H1 (cell line): ENCODE data around the gene TXNDC2. TPM values are rescaled to one million over a fixed set of nuclear protein-coding genes. Genes with fewer than 3 reads are reported as not detected.

ENCODE experiments used
- CTCF ChIA-PET: fragments of 300-600 bp; sonication (Branson Sonifier 250); formaldehyde crosslinking; loops from one replicate; lab custom pipeline; 2021; ENCODE audit not compliant: partially characterized antibody; lab: Charles Lee
- POLR2A ChIA-PET: fragments of 300-600 bp; sonication (Branson Sonifier 250); formaldehyde crosslinking; loops from one replicate; lab custom pipeline; 2021; ENCODE audit warnings: inconsistent platforms; ENCODE audit not compliant: partially characterized antibody; lab: Charles Lee
- DNase-seq, 2 experiments: peaks; one replicate each; pipeline versions ENCODE4 v3.0.0 to v3.0.0-alpha.2; 2010 to 2022; ENCODE audit warnings: low spot score in 2 of 2, low read depth in 1 of 2, mixed read lengths in 1 of 2
- FAIRE-seq: peaks from 2 replicates; lab custom pipeline; 2011; peaks lifted over from hg19 to GRCh38; lab: Jason Lieb, UNC
- H2AFZ ChIP-seq: 2 replicates; pipeline ENCODE4 v1.8.1; 2012; ENCODE audit warnings: low read length, inconsistent platforms
- H2AK5ac ChIP-seq: 2 replicates; pipeline ENCODE4 v1.6.1; 2013; ENCODE audit warnings: low read depth, low read length
- H2BK120ac ChIP-seq: replicated peaks from 2 replicates; pipeline ENCODE3; 2013; ENCODE audit warnings: low read depth, low read length, inconsistent platforms
- H2BK12ac ChIP-seq: 2 replicates; pipeline ENCODE4 v1.6.1; 2013; ENCODE audit warnings: low read depth, low read length
- H2BK15ac ChIP-seq: 2 replicates; pipeline ENCODE4 v1.6.1; 2013; ENCODE audit warnings: low read length
- H2BK20ac ChIP-seq: 2 replicates; pipeline ENCODE4 v1.6.1; 2013; ENCODE audit warnings: low read length
- H2BK5ac ChIP-seq: 2 replicates; pipeline ENCODE4 v1.6.1; 2013; ENCODE audit warnings: low read depth, low read length
- H3K14ac ChIP-seq: 2 replicates; pipeline ENCODE4 v1.6.1; 2013; ENCODE audit warnings: inconsistent platforms; ENCODE audit not compliant: insufficient read length
- H3K18ac ChIP-seq: 2 replicates; pipeline ENCODE4 v1.6.1; 2013; ENCODE audit warnings: low read length; ENCODE audit errors: extremely low read depth
- H3K23ac ChIP-seq: 2 replicates; pipeline ENCODE4 v1.6.1; 2013; ENCODE audit warnings: inconsistent platforms; ENCODE audit not compliant: insufficient read length
- H3K23me2 ChIP-seq: 2 replicates; pipeline ENCODE4 v1.6.1; 2013; ENCODE audit warnings: low read depth, low read length
- H3K27ac ChIP-seq: 2 replicates; pipeline ENCODE4 v1.6.1; 2011; ENCODE audit warnings: low read depth, low read length, inconsistent platforms
- H3K27me3 ChIP-seq, 4 experiments: replicated peaks in 1 of 4; 1 replicate in 1 of 4; 2 replicates in 3 of 4; pipeline versions ENCODE4 v1.6.1 to v1.8.1; 2011 to 2013; ENCODE audit warnings: low read length in 3 of 4, mild to moderate bottlenecking in 3 of 4, inconsistent platforms in 2 of 4, mixed read lengths in 2 of 4, moderate library complexity in 1 of 4; ENCODE audit not compliant: control insufficient read depth in 3 of 4, insufficient read depth in 3 of 4; ENCODE audit errors: extremely low read depth in 1 of 4
- H3K36me3 ChIP-seq, 4 experiments: 2 replicates each; pipeline versions ENCODE4 v1.6.1 to v1.8.1; 2011 to 2013; ENCODE audit warnings: mild to moderate bottlenecking in 4 of 4, low read length in 3 of 4, moderate library complexity in 2 of 4, control low read depth in 1 of 4, inconsistent platforms in 1 of 4; ENCODE audit not compliant: insufficient read depth in 4 of 4, control insufficient read depth in 2 of 4
- H3K4ac ChIP-seq: replicated peaks from 2 replicates; pipeline ENCODE3; 2013; ENCODE audit warnings: low read length, low read depth, mixed read lengths, inconsistent platforms; ENCODE audit not compliant: insufficient read length
- H3K4me1 ChIP-seq, 4 experiments: replicated peaks in 1 of 4; 1 replicate in 1 of 4; 2 replicates in 3 of 4; pipeline versions ENCODE4 v1.6.1 to v1.8.1; 2011 to 2013; ENCODE audit warnings: low read length in 3 of 4, inconsistent platforms in 2 of 4, mixed read lengths in 1 of 4; ENCODE audit not compliant: insufficient read depth in 4 of 4, control insufficient read depth in 3 of 4
- H3K4me2 ChIP-seq, 2 experiments: 2 replicates each; pipeline versions ENCODE4 v1.6.1 to v1.8.1; 2011 to 2013; ENCODE audit warnings: low read depth in 2 of 2, low read length in 2 of 2, control low read depth in 1 of 2, inconsistent platforms in 1 of 2, mild to moderate bottlenecking in 1 of 2; ENCODE audit not compliant: insufficient read depth in 1 of 2
- H3K4me3 ChIP-seq, 4 experiments: fragments of 200-600, 300-600 bp in 1 of 4; sonication (generic), shearing (Covaris generic), sonication (Bioruptor Twin) in 1 of 4; 2 replicates each; pipeline versions ENCODE4 v1.5.1 to v1.8.1; 2011 to 2016; ENCODE audit warnings: low read length in 4 of 4, low read depth in 3 of 4, control low read depth in 2 of 4, inconsistent platforms in 2 of 4, mild to moderate bottlenecking in 2 of 4, mixed read lengths in 1 of 4, moderate library complexity in 1 of 4; ENCODE audit not compliant: insufficient read depth in 2 of 4; ENCODE audit errors: extremely low read depth in 1 of 4
- H3K56ac ChIP-seq: replicated peaks from 2 replicates; pipeline ENCODE3; 2013; ENCODE audit warnings: low read depth, mild to moderate bottlenecking, mixed read lengths, low read length, inconsistent platforms; ENCODE audit not compliant: insufficient read length
- H3K79me1 ChIP-seq: 2 replicates; pipeline ENCODE4 v1.6.1; 2013; ENCODE audit warnings: low read depth, low read length, control low read depth
- H3K79me2 ChIP-seq, 2 experiments: 2 replicates each; pipeline versions ENCODE4 v1.6.1 to v1.8.1; 2012 to 2013; ENCODE audit warnings: low read length in 2 of 2, mild to moderate bottlenecking in 2 of 2, inconsistent platforms in 1 of 2; ENCODE audit not compliant: insufficient read depth in 2 of 2, control insufficient read depth in 1 of 2
- H3K9ac ChIP-seq, 4 experiments: replicated peaks in 1 of 4; 1 replicate in 1 of 4; 2 replicates in 3 of 4; pipeline versions ENCODE4 v1.6.1 to v1.8.1; 2011 to 2013; ENCODE audit warnings: low read depth in 3 of 4, low read length in 3 of 4, control low read depth in 2 of 4, mild to moderate bottlenecking in 2 of 4, moderate library complexity in 2 of 4, inconsistent platforms in 1 of 4; ENCODE audit errors: extremely low read depth in 1 of 4
- H3K9me3 ChIP-seq, 2 experiments: 2 replicates each; pipeline versions ENCODE4 v1.6.1 to v1.8.1; 2012 to 2013; ENCODE audit warnings: mild to moderate bottlenecking in 2 of 2, moderate library complexity in 2 of 2, control low read depth in 1 of 2, inconsistent platforms in 1 of 2, low read depth in 1 of 2, low read length in 1 of 2, mixed read lengths in 1 of 2; ENCODE audit not compliant: insufficient read depth in 2 of 2
- H4K20me1 ChIP-seq, 2 experiments: replicated peaks in 1 of 2; 2 replicates each; pipeline versions ENCODE3 to v1.8.1; 2011 to 2013; ENCODE audit warnings: inconsistent platforms in 2 of 2, low read length in 2 of 2, mild to moderate bottlenecking in 1 of 2; ENCODE audit not compliant: insufficient read depth in 2 of 2, control insufficient read depth in 1 of 2
- H4K5ac ChIP-seq: 2 replicates; pipeline ENCODE4 v1.6.1; 2013; ENCODE audit warnings: low read length, low read depth, mixed read lengths, inconsistent platforms; ENCODE audit not compliant: insufficient read length
- H4K8ac ChIP-seq: 2 replicates; pipeline ENCODE4 v1.8.0; 2013; ENCODE audit warnings: mild to moderate bottlenecking, moderate library complexity, low read length, inconsistent platforms; ENCODE audit not compliant: insufficient read depth; ENCODE audit errors: extremely low read depth
- H4K91ac ChIP-seq: replicated peaks from 2 replicates; pipeline ENCODE3; 2013; ENCODE audit warnings: low read length, mixed read lengths, inconsistent platforms; ENCODE audit not compliant: insufficient read length
- ASH2L ChIP-seq: fragments of 200-600, 300-600 bp; sonication (generic); IDR thresholded peaks from one replicate; pipeline ENCODE4 v1.7.1; 2017; ENCODE audit warnings: low read length
- BRCA1 ChIP-seq: IDR thresholded peaks from 2 replicates; pipeline ENCODE4 v1.6.1; 2012; ENCODE audit warnings: low read depth, low read length, improper control_type of control experiment
- CBX5 ChIP-seq: fragments of 300-800, 300-1000 bp; sonication (generic); IDR thresholded peaks from 2 replicates; pipeline ENCODE4 v1.7.1; 2016; ENCODE audit warnings: antibody characterized with exemption, low read length, low read depth
- CEBPB ChIP-seq: IDR thresholded peaks from 2 replicates; pipeline ENCODE4 v1.6.1; 2012; ENCODE audit warnings: low read depth, low read length
- EGR1 ChIP-seq: IDR thresholded peaks from 2 replicates; pipeline ENCODE4 v1.6.1; 2011; ENCODE audit warnings: low read depth, low read length, borderline replicate concordance
- EP300 ChIP-seq, 2 experiments: IDR thresholded peaks; 1 replicate in 1 of 2; 2 replicates in 1 of 2; pipeline ENCODE4 v1.6.1; 2011 to 2012; ENCODE audit warnings: low read depth in 2 of 2, low read length in 2 of 2, mild to moderate bottlenecking in 2 of 2, borderline replicate concordance in 1 of 2, inconsistent platforms in 1 of 2, moderate library complexity in 1 of 2
- GTF2F1 ChIP-seq: IDR thresholded peaks from 2 replicates; pipeline ENCODE4 v1.6.1; 2012; ENCODE audit warnings: low read depth, low read length, improper control_type of control experiment, borderline replicate concordance
- HDAC6 ChIP-seq: IDR thresholded peaks from one replicate; pipeline ENCODE4 v1.7.1; 2012; ENCODE audit warnings: low read depth, mild to moderate bottlenecking, inconsistent platforms, low read length, moderate library complexity
- KDM4A ChIP-seq: IDR thresholded peaks from one replicate; pipeline ENCODE4 v1.7.1; 2012; ENCODE audit warnings: low read depth, mild to moderate bottlenecking, moderate library complexity, low read length, inconsistent platforms; ENCODE audit not compliant: severe bottlenecking
- KDM5A ChIP-seq: fragments of 200-600 bp; IDR thresholded peaks from 2 replicates; pipeline ENCODE4 v1.7.1; 2012; ENCODE audit warnings: mild to moderate bottlenecking, low read length, inconsistent platforms, mixed read lengths
- SP1 ChIP-seq: IDR thresholded peaks from 2 replicates; pipeline ENCODE4 v1.6.1; 2011; ENCODE audit warnings: low read depth, low read length
- SP2 ChIP-seq: IDR thresholded peaks from 2 replicates; pipeline ENCODE4 v1.6.1; 2012; ENCODE audit warnings: mild to moderate bottlenecking, low read length, inconsistent platforms
- SUZ12 ChIP-seq: fragments of 200-600 bp; sonication (generic); IDR thresholded peaks from 2 replicates; pipeline ENCODE4 v1.6.1; 2012; ENCODE audit warnings: mild to moderate bottlenecking, inconsistent platforms, low read length, moderate library complexity, mixed read lengths
- TEAD4 ChIP-seq: IDR thresholded peaks from 2 replicates; pipeline ENCODE4 v1.6.1; 2012; ENCODE audit warnings: low read depth, low read length, inconsistent platforms, mixed read lengths
- WGBS, 2 experiments: shearing (Covaris generic) in 1 of 2; methylation state at CpG; one replicate each; pipeline versions ENCODE4 v1.1.6 to v1.1.7; 2013 to 2015; ENCODE audit warnings: low lambda C conversion rate in 2 of 2, mixed read lengths in 2 of 2, inconsistent platforms in 1 of 2, low coverage in 1 of 2, missing lambda C conversion rate in 1 of 2; ENCODE audit not compliant: insufficient replicate concordance in 2 of 2, insufficient coverage in 1 of 2, insufficient read length in 1 of 2; ENCODE audit errors: extremely low coverage in 1 of 2, missing lambda C conversion rate in 1 of 2; 5-methylcytosine and 5-hydroxymethylcytosine counted together
- polyA plus RNA-seq, 7 experiments: library from polyadenylated mRNA; depleted of rRNA in 3 of 7; stranded (reverse) in 5 of 7; unstranded in 2 of 7; fragments of >200 nt in 5 of 7; fragments of 200-250 nt in 2 of 7; gene quantifications; 1 replicate in 5 of 7; 2 replicates in 1 of 7; 4 replicates in 1 of 7; pipeline versions ENCODE4 v1.2.1 to v1.2.3, GENCODE V29; 2011 to 2013; ENCODE audit warnings: missing spikeins in 2 of 7, mixed read lengths in 2 of 7
- total RNA-seq: library from RNA; stranded (reverse); fragmentation: NEBNext Ultra II Directional; extraction: Animal tissue kit (Norgen Biotek cat#: 25700); gene quantifications from 2 replicates; pipeline ENCODE4 v1.2.1, GENCODE V29; 2021
- TF ChIP-seq, protein P1 (sequence below): IDR thresholded peaks from 2 replicates; pipeline ENCODE4 v1.6.1; 2012; ENCODE audit warnings: inconsistent platforms

The TXNDC2 gene
- total and polyA plus RNA-seq, 2 of the 8 experiments (the other 6 are each of a cell fraction or from before 2014, with no cell fraction given), result 0.09 TPM; not detected in 1

DNA sequence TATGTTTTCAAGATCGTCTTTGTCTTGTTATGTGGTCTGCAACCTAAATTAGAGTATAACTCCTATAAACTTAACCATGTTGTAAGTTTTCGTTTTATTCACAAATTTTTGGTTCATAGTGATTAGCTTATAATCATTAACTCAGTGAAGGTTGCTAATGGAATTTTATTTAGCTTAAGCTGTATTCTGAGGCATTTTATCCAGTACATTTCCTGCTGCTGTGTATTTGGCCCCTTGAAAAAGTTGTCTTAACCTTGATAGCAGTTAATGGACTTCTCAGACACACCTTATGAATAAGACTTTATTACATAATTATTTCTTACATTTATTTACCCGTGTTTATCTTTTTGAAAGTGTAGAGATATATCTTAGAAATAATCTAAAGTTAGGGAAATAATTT lies 48.5 kb downstream of the TXNDC2 start:
- Histone ChIP-seq H4K20me1 (no peaks in the 10 kb centered on the region), H3K79me1 (no peaks in the 10 kb centered on the region), H3K27me3 (no peaks in the 10 kb centered on the region), H3K18ac (no peak overlapping the region), H2BK15ac (no peak overlapping the region), H3K23me2 (no peaks in the 10 kb centered on the region), H2AK5ac (no peak overlapping the region), H2AFZ (no peak overlapping the region), H4K91ac (no peak overlapping the region), H3K9me3 (no peaks in the 10 kb centered on the region), H3K4ac (no peak overlapping the region), H2BK12ac (no peak overlapping the region), H4K5ac (no peak overlapping the region), H3K79me2 (peaks cover 0 to 59% of the 10 kb centered on the region in 2 experiments; a peak in 3 of 4 replicates), H3K9ac (no peak overlapping the region), H3K4me3 (no peak overlapping the region), H2BK5ac (no peak overlapping the region), H3K23ac (no peak overlapping the region), H2BK120ac (no peak overlapping the region), H3K4me2 (no peak overlapping the region), H4K8ac (no peak overlapping the region), H3K36me3 (peaks cover 2 to 43% (median 13%) of the 10 kb centered on the region in 4 experiments; a peak in 6 of 8 replicates), H3K56ac (no peak overlapping the region), H3K14ac (no peak overlapping the region), H3K27ac (no peak overlapping the region), H2BK20ac (no peak overlapping the region), H3K4me1 (peaks cover 0 to 1% (median 0%) of the 10 kb centered on the region in 4 experiments; a peak in 1 of 7 replicates)
- ChIA-PET CTCF (interaction anchor here (1.3 kb wide), 1 partner anchor 17 kb away, joined by 3 read pairs; no protein-coding TSS in a partner anchor), POLR2A (no interaction called here)
- WGBS, 2 experiments, result 90% methylated on average over 3 of the region's 3 CpGs; no CpG with 5 or more reads in 1 of the 2 experiments
- no peak for DNase-seq
- FAIRE-seq, result no peak
- TF ChIP-seq KDM4A (no peak), KDM5A (no peak), EGR1 (no peak), TEAD4 (no peak), ASH2L (no peak), CEBPB (no peak), CBX5 (no peak), BRCA1 (no peak), GTF2F1 (no peak), SUZ12 (no peak), SP1 (no peak), HDAC6 (no peak), SP2 (no peak), EP300 (IDR thresholded peaks at IDR 0.05; ENCODE audit: borderline replicate concordance in 1 of 2, low read depth in 2 of 2, low read length in 2 of 2) (no peak)
- TF ChIP-seq, protein P1, sequence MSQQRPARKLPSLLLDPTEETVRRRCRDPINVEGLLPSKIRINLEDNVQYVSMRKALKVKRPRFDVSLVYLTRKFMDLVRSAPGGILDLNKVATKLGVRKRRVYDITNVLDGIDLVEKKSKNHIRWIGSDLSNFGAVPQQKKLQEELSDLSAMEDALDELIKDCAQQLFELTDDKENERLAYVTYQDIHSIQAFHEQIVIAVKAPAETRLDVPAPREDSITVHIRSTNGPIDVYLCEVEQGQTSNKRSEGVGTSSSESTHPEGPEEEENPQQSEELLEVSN, result no peak
